Small intestine (tissue), 7 donors: Measurements from ENCODE around the gene RALGPS2. TPM values are rescaled to one million over a fixed set of nuclear protein-coding genes. Genes with fewer than 3 reads are reported as not detected.
"Not testable (repeated sequence)": the region's sequence is repeated elsewhere in the genome, so short reads cannot be mapped to it uniquely, and the experiment has no call there.

Experiments used
- DNase-seq, 2 donors: peaks; one replicate each; pipeline versions ENCODE4 v3.0.0 to v3.0.0-alpha.2; 2013
- FAIRE-seq: peaks from 2 replicates; lab custom pipeline; 2012; peaks lifted over from hg19 to GRCh38; lab: Jason Lieb, UNC
- H3K27ac ChIP-seq, 3 donors: one replicate each; pipeline ENCODE4 v1.5.1; 2013; ENCODE audit warnings: low read length in 2 of 3, mild to moderate bottlenecking in 2 of 3, control low read depth in 1 of 3, inconsistent platforms in 1 of 3, low read depth in 1 of 3, moderate library complexity in 1 of 3
- H3K27me3 ChIP-seq, 3 donors: one replicate each; pipeline ENCODE4 v1.6.1; 2013; ENCODE audit warnings: low read length in 3 of 3, inconsistent platforms in 1 of 3; ENCODE audit not compliant: control insufficient read depth in 3 of 3, insufficient read depth in 3 of 3
- H3K36me3 ChIP-seq, 3 donors: one replicate each; pipeline ENCODE4 v1.6.1; 2013; ENCODE audit warnings: low read length in 3 of 3, inconsistent platforms in 1 of 3, low read depth in 1 of 3, mild to moderate bottlenecking in 1 of 3, moderate library complexity in 1 of 3; ENCODE audit not compliant: control insufficient read depth in 3 of 3, insufficient read depth in 2 of 3
- H3K4me1 ChIP-seq, 3 donors: one replicate each; pipeline ENCODE4 v1.6.1; 2013; ENCODE audit warnings: low read length in 2 of 3, inconsistent platforms in 1 of 3, low read depth in 1 of 3, mild to moderate bottlenecking in 1 of 3, moderate library complexity in 1 of 3; ENCODE audit not compliant: control insufficient read depth in 3 of 3, insufficient read depth in 2 of 3
- H3K4me3 ChIP-seq, 3 donors: one replicate each; pipeline ENCODE4 v1.5.1; 2013; ENCODE audit warnings: low read length in 3 of 3, control low read depth in 1 of 3, inconsistent platforms in 1 of 3, low read depth in 1 of 3, mild to moderate bottlenecking in 1 of 3, moderate library complexity in 1 of 3
- H3K9me3 ChIP-seq, 2 donors: one replicate each; pipeline ENCODE4 v1.6.1; 2013; ENCODE audit warnings: low read depth in 1 of 2, low read length in 1 of 2; ENCODE audit not compliant: control insufficient read depth in 2 of 2, insufficient read depth in 1 of 2
- WGBS, 3 donors: extraction: QIAGEN DNeasy Blood & Tissue Kit; methylation state at CpG; one replicate each; pipeline ENCODE4 v1.1.7; 2013; 5-methylcytosine and 5-hydroxymethylcytosine counted together
- polyA plus RNA-seq, 4 donors: library from polyadenylated mRNA; stranded (reverse) in 3 of 4; unstranded in 1 of 4; fragments of 200-250 nt in 3 of 4; fragments of 120-200 nt in 1 of 4; gene quantifications; one replicate each; pipeline versions ENCODE4 v1.2.1 to v1.2.3, GENCODE V29; 2013
- donor health status: healthy with polysubstance abuse.
- donor health status: control.
- donor health status: control.
- donor health status: Bipolar disorder and iron deficiency.
- donor health status: healthy.

RALGPS2 gene
- polyA plus RNA-seq, 4 donors = 5.2 to 27.1 (median 6.8) TPM

DNA sequence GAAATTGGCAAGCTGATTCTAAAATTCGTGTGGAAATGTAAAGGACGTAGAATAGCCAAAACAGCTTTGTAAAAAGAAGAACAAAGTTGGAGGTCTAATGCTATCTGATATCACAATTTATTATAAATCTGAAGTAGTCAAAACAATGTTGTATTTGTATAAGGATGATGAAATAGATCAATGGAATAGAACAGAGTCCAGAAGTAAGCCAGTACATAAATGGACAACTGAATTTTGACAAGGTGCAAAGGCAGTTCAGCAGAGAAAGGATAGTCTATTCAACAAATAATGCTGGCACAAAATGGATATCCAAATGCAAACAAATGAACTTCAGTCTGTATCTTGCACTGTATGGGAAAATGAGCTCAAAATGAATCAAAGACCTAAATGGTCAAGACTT, 20.2 kb downstream of the RALGPS2 start:
- H3K27ac ChIP-seq = no peak overlapping the region
- no peak for DNase-seq
- no peaks in the 10 kb centered on the region for H3K4me1 ChIP-seq
- WGBS, 3 donors = 65 to 89% (median 76%) methylated on average over 2 of the region's 2 CpGs
- H3K4me3 ChIP-seq = no peak overlapping the region
- no peaks in the 10 kb centered on the region for H3K9me3 ChIP-seq
- no peaks in the 10 kb centered on the region for H3K27me3 ChIP-seq
- FAIRE-seq = no peak
- peaks cover 0 to 11% (median 0%) of the 10 kb centered on the region in 3 donors for H3K36me3 ChIP-seq

DNA sequence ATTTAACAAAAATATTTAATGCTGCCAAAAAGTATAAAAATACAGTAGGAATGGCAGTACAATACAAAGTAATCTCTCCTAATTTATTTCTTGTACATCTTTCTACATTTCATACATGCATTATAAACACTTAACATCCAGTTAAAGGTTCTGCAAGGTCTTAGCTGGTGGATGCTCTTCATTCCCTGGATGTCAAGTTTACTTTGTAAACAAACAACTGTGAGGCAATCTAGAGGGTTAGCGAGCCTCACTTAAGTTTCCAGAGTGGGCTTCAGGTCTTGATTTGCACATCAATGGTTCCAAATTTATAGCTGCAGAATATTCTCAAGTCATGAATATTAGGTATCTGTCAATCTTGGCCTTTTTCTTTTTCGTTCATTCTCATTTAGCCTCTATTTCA, 21.3 kb downstream of the RALGPS2 start:
- no peak for DNase-seq
- peaks cover 0 to 11% (median 0%) of the 10 kb centered on the region in 3 donors for H3K36me3 ChIP-seq
- no peaks in the 10 kb centered on the region for H3K27me3 ChIP-seq
- no peak overlapping the region for H3K27ac ChIP-seq
- H3K4me1 ChIP-seq = no peaks in the 10 kb centered on the region
- no peaks in the 10 kb centered on the region for H3K9me3 ChIP-seq
- WGBS, 3 donors = 80 to 90% (median 90%) methylated on average over 2 of the region's 2 CpGs
- H3K4me3 ChIP-seq = no peak overlapping the region
- FAIRE-seq = no peak

DNA sequence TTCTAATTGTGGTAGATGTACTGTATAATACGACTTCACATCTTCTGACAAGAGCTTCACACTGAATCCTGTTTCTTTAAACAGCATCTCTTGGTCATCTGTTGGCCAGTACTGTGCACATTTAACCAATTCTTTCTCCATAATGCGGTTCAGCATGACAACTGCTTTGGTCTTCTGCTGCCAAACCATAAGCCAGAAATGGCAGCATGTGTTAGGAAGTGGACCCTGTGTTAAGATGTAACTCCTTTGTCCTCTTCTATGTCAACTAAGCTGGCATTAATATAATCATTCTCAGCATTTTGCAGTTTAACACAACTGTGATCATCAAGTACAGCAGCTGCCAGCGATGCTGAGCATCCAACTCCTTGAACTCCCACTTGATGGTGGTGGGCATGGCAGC, 22.3 kb downstream of the RALGPS2 start:
- H3K9me3 ChIP-seq, DNase-seq, H3K27ac ChIP-seq, H3K27me3 ChIP-seq, FAIRE-seq, H3K4me3 ChIP-seq, H3K4me1 ChIP-seq: not testable (repeated sequence)
- 91 to 98% (median 93%) methylated on average over 3 of the region's 3 CpGs for WGBS, 3 donors
- peaks cover 0 to 11% (median 0%) of the 10 kb centered on the region in 3 donors for H3K36me3 ChIP-seq

DNA sequence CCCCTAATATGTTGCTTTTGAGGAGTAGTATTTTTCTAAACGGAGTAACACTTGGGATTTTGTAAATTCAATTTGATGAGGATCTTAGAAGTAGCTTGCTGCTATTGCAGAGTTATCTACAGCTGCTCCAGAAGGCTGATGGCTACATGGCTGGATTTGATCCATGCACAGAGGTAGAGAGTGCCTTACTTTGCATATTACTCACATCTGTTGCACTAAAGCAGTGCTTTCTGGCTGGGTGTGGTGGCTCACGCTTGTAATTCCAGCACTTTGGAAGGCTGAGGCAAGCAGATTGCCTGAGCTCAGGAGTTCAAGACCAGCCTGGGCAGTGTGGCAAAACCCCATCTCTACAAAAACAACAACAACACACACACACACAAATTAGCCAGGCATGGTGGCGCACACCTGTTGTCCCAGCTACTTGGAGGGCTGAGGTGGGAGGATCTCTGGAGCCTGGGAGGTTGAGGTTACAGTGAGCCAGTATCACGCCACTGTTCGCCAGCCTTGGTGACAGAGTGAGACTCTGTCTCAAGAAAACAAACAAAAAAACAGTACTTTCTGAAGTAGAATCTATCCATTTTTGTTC, 24.6 kb downstream of the RALGPS2 start:
- H3K4me1 ChIP-seq = no peaks in the 10 kb centered on the region
- WGBS, 3 donors = 84 to 90% (median 88%) methylated on average over 5 of the region's 5 CpGs
- H3K9me3 ChIP-seq = peaks cover 0 to 6% of the 10 kb centered on the region in 2 donors
- H3K27ac ChIP-seq = no peak overlapping the region
- DNase-seq = no peak
- H3K36me3 ChIP-seq = peaks cover 0 to 9% (median 0%) of the 10 kb centered on the region in 3 donors
- no peak overlapping the region for H3K4me3 ChIP-seq
- FAIRE-seq = no peak
- H3K27me3 ChIP-seq = no peaks in the 10 kb centered on the region

DNA sequence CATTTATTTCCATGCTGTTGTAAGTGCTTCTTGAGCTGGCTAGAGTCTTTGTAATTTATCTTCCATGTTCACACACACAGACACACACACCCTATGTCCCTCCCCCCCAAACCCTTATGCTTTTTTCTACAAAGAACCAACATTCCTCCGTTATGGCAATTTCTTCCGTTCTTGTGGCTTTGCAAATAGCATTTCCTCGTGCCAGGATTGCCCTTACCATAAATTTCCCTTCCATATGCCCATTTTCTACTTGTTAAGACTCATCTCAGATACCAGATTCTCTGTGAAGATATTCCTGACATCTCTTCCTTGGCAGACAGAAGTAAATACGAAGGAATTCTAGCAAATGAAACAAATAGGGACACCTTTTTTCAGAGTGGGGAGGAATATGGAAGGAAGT, 26.0 kb downstream of the RALGPS2 start:
- Histone ChIP-seq H3K4me3 (no peak overlapping the region), H3K4me1 (no peaks in the 10 kb centered on the region), H3K36me3 (peaks cover 0 to 9% (median 0%) of the 10 kb centered on the region in 3 donors), H3K9me3 (peaks cover 0 to 14% of the 10 kb centered on the region in 2 donors), H3K27me3 (no peaks in the 10 kb centered on the region), H3K27ac (no peak overlapping the region)
- 77 to 80% (median 80%) methylated on average over 4 of the region's 4 CpGs for WGBS, 3 donors
- DNase-seq = no peak
- no peak for FAIRE-seq

DNA sequence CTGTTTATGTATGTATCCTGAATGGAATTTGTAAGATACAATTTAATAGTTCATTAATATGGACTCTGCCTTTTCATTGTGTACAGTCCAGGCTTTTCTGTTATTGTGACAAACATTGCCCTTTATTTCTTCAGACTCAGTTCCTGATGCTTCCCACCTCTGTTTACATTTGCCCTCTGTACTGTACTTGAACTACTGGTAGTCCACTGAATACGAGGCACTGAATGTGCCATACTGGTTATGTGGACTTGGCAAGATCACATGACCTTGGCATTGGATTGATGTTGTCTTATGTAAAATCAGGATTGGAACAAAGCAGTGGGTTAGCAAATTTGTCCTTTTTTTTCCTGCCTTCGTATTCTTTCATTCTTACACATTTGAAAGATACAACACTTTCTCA, 27.8 kb downstream of the RALGPS2 start:
- no peaks in the 10 kb centered on the region for H3K4me1 ChIP-seq
- peak in 1 of 2 donors; percentile 8 for DNase-seq
- H3K4me3 ChIP-seq = no peak overlapping the region
- H3K9me3 ChIP-seq = peaks cover 0 to 16% of the 10 kb centered on the region in 2 donors
- H3K27me3 ChIP-seq = no peaks in the 10 kb centered on the region
- no peak for FAIRE-seq
- H3K36me3 ChIP-seq = peaks cover 0 to 5% (median 0%) of the 10 kb centered on the region in 3 donors
- WGBS, 3 donors = 39 to 59% (median 57%) methylated on average over 2 of the region's 2 CpGs
- H3K27ac ChIP-seq = no peak overlapping the region

DNA sequence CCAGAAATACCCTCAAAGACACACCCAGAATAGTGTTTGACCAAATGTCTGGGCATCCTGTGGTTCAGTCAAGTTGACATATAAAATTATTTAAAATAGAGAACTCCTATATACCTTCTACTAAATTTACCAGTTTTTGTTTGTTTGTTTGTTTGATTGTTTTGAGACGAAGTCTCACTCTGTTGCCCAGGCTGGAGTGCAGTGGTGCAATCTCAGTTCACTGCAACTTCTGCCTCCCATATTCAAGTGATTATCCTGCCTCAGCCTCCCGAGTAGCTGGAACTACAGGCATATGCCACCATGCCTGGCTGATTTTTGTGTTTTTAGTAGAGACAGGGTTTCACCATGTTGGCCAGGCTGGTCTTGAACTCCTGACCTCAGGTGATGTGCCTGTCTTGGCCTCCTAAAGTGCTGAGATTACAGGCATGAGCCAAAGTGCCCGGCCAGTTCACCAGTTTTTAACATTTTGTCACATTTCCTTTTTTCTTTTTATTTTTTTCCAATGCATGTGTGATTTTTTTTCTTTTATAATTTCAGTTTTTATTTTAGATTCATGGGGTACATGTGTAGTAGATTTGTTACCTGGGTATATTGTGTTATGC, 29.7 kb downstream of the RALGPS2 start:
- H3K27ac ChIP-seq, H3K36me3 ChIP-seq, DNase-seq, H3K4me3 ChIP-seq, H3K4me1 ChIP-seq, FAIRE-seq, H3K27me3 ChIP-seq: not testable (repeated sequence)
- WGBS, 3 donors = 93 to 98% (median 94%) methylated on average over 3 of the region's 3 CpGs
- peaks cover 0 to 16% of the 10 kb centered on the region in 2 donors for H3K9me3 ChIP-seq

DNA sequence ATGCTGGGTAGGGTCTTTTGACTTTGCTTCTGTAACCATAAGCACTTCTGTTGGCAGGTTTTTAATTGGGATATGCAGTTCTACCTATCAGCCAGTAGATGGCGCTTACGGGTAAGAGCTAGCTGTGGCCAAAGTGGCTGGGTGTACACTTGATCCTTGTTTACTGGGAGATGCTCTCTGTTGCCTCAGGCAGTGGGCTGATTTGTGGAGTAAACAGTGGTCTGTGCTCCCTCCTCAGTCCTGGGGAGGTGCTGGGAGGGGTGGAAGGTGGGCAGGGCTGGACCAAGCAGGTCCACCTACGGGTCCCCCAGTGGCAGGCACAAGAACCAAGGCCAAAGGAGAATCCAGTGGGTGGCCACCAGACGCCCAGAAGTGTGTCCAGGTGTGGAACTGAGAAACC, 43.4 kb downstream of the RALGPS2 start:
- FAIRE-seq (no peak), DNase-seq (peak in 1 of 2 donors; percentile 6)
- Histone ChIP-seq H3K27me3 (no peaks in the 10 kb centered on the region), H3K27ac (no peak overlapping the region), H3K4me1 (no peaks in the 10 kb centered on the region), H3K36me3 (peaks cover 0 to 33% (median 0%) of the 10 kb centered on the region in 3 donors), H3K4me3 (no peak overlapping the region), H3K9me3 (peaks cover 1 to 56% of the 10 kb centered on the region in 2 donors)
- 50 to 76% (median 67%) methylated on average over 4 of the region's 4 CpGs for WGBS, 3 donors
